ENCODE results near the gene BLOC1S4.

The BLOC1S4 gene

DNA sequence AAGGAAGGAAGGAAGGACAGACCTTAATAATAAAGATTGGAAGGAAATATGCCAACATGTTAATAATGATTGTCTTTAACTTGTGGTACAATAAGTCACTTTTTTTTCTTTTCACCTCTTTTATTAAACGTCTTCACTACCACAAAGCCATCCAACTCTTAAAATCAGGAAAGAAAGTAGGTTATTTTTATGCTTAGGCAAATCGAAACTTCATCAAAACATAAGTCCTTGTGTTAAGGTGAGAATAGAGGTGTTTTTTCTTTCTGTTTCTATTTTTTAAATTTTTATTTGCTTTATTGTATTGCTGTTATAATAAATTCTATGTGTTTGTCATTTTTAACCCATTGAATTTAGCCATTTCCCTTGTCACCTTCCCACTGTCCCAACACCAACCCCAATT is 26.5 kb downstream of the BLOC1S4 start:
- Histone ChIP-seq H3K23ac (ENCODE audit: low read length) (no peak overlapping the region), H4K8ac (ENCODE audit: low read depth, low read length) (no peak overlapping the region), H4K5ac (ENCODE audit: low read length) (no peak overlapping the region), H3K79me1 (ENCODE audit: low read length) (no peaks in the 10 kb centered on the region), H2AK5ac (ENCODE audit: low read length) (no peak overlapping the region), H3K18ac (ENCODE audit: low read length) (no peak overlapping the region), H3K27ac (ENCODE audit: low read depth, low read length) (no peak overlapping the region), H2BK120ac (ENCODE audit: low read depth, low read length) (no peak overlapping the region), H3K4me2 (ENCODE audit: low read length) (no peak overlapping the region), H3K79me2 (ENCODE audit: control insufficient read depth, insufficient read depth, low read length) (no peaks in the 10 kb centered on the region), H3K9ac (ENCODE audit: low read length) (no peak overlapping the region), H3K27me3 (ENCODE audit: insufficient read depth, low read length, poor library complexity) (no peaks in the 10 kb centered on the region), H3K36me3 (ENCODE audit: control insufficient read depth, insufficient read depth, low read length) (no peaks in the 10 kb centered on the region), H3K4ac (ENCODE audit: low read depth, low read length) (no peak overlapping the region), H3K4me3 (ENCODE audit: low read length) (no peak overlapping the region), H2BK15ac (replicated peaks; ENCODE audit: low read depth) (no peak overlapping the region), H3K56ac (ENCODE audit: low read length) (no peak overlapping the region), H3K4me1 (ENCODE audit: control insufficient read depth, low read depth, low read length) (no peaks in the 10 kb centered on the region), H2BK5ac (ENCODE audit: low read length) (no peak overlapping the region)
- DNase-seq = no peak
- WGBS (ENCODE audit: extremely low coverage, insufficient coverage, low lambda C conversion rate) = no CpG with 5 or more reads among the region's 2 CpGs

DNA sequence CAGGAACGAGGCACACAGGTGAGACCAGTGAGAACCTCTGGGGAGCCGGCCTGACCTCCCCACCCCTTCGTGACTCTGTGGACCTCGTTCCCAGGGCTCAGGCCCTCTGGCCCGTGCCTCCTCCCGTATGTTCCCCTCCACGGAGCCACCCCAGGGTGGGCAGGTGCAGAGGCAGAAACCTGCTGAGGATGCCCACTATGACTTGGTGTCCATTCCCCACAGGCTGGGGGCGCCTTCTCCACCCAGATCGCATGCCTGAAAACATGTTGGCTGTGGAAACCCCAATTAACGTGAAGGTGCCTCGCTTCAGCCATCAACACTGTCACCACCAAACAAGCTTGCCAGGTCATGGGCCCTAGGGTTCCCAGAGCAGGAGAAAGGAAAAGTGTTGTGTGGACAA is 27.0 kb downstream of the BLOC1S4 start:
- Histone ChIP-seq H3K56ac (ENCODE audit: low read length) (no peak overlapping the region), H3K27me3 (ENCODE audit: insufficient read depth, low read length, poor library complexity) (no peaks in the 10 kb centered on the region), H3K23ac (ENCODE audit: low read length) (no peak overlapping the region), H2BK15ac (replicated peaks; ENCODE audit: low read depth) (no peak overlapping the region), H3K79me2 (ENCODE audit: control insufficient read depth, insufficient read depth, low read length) (no peaks in the 10 kb centered on the region), H3K79me1 (ENCODE audit: low read length) (no peaks in the 10 kb centered on the region), H3K36me3 (ENCODE audit: control insufficient read depth, insufficient read depth, low read length) (no peaks in the 10 kb centered on the region), H3K4ac (ENCODE audit: low read depth, low read length) (no peak overlapping the region), H3K18ac (ENCODE audit: low read length) (no peak overlapping the region), H2BK120ac (ENCODE audit: low read depth, low read length) (no peak overlapping the region), H3K4me1 (ENCODE audit: control insufficient read depth, low read depth, low read length) (no peaks in the 10 kb centered on the region), H3K4me3 (ENCODE audit: low read length) (no peak overlapping the region), H3K27ac (ENCODE audit: low read depth, low read length) (no peak overlapping the region), H3K4me2 (ENCODE audit: low read length) (no peak overlapping the region), H2BK5ac (ENCODE audit: low read length) (no peak overlapping the region), H3K9ac (ENCODE audit: low read length) (no peak overlapping the region), H2AK5ac (ENCODE audit: low read length) (no peak overlapping the region), H4K8ac (ENCODE audit: low read depth, low read length) (no peak overlapping the region), H4K5ac (ENCODE audit: low read length) (no peak overlapping the region)
- no peak for DNase-seq
- no CpG with 5 or more reads among the region's 11 CpGs for WGBS (ENCODE audit: extremely low coverage, insufficient coverage, low lambda C conversion rate)

DNA sequence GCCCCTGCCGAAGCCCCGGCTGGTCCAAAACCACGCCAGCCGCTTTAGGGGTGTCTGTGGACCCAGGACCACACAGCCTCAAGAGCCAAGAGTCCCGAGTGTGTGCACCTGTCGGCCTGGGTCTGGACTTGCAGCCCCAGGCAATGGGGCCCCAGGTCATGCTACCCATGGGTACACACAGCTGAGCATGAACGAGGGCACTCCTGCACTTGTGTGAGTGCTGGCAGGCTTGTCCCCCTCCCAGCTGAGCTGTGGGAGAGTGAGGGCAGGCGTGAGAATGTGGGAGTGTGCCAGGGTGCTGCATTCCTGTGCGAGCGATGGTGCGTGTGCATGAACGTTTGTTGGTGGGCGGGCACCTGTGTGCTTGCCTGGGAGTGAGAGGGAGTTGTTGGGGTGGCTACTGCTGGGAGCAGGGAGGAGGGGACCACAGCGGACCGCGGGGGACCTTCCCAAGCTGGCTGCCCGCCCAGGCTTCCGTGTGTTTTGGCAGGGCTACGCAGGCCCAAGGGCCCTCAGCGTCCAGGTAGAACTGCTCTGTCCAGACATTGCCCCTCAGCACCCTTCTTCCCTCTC is 30.8 kb downstream of the BLOC1S4 start:
- Histone ChIP-seq H2AK5ac (ENCODE audit: low read length) (no peak overlapping the region), H3K27ac (ENCODE audit: low read depth, low read length) (no peak overlapping the region), H3K9ac (ENCODE audit: low read length) (no peak overlapping the region), H3K79me1 (ENCODE audit: low read length) (no peaks in the 10 kb centered on the region), H3K4me3 (ENCODE audit: low read length) (no peak overlapping the region), H4K5ac (ENCODE audit: low read length) (no peak overlapping the region), H2BK5ac (ENCODE audit: low read length) (no peak overlapping the region), H3K79me2 (ENCODE audit: control insufficient read depth, insufficient read depth, low read length) (no peaks in the 10 kb centered on the region), H3K4me1 (ENCODE audit: control insufficient read depth, low read depth, low read length) (no peaks in the 10 kb centered on the region), H3K56ac (ENCODE audit: low read length) (no peak overlapping the region), H2BK15ac (replicated peaks; ENCODE audit: low read depth) (no peak overlapping the region), H3K27me3 (ENCODE audit: insufficient read depth, low read length, poor library complexity) (no peaks in the 10 kb centered on the region), H3K4ac (ENCODE audit: low read depth, low read length) (no peak overlapping the region), H3K18ac (ENCODE audit: low read length) (no peak overlapping the region), H3K23ac (ENCODE audit: low read length) (no peak overlapping the region), H4K8ac (ENCODE audit: low read depth, low read length) (no peak overlapping the region), H2BK120ac (ENCODE audit: low read depth, low read length) (no peak overlapping the region), H3K4me2 (ENCODE audit: low read length) (no peak overlapping the region), H3K36me3 (ENCODE audit: control insufficient read depth, insufficient read depth, low read length) (no peaks in the 10 kb centered on the region)
- no CpG with 5 or more reads among the region's 20 CpGs for WGBS (ENCODE audit: extremely low coverage, insufficient coverage, low lambda C conversion rate)
- DNase-seq = no peak

DNA sequence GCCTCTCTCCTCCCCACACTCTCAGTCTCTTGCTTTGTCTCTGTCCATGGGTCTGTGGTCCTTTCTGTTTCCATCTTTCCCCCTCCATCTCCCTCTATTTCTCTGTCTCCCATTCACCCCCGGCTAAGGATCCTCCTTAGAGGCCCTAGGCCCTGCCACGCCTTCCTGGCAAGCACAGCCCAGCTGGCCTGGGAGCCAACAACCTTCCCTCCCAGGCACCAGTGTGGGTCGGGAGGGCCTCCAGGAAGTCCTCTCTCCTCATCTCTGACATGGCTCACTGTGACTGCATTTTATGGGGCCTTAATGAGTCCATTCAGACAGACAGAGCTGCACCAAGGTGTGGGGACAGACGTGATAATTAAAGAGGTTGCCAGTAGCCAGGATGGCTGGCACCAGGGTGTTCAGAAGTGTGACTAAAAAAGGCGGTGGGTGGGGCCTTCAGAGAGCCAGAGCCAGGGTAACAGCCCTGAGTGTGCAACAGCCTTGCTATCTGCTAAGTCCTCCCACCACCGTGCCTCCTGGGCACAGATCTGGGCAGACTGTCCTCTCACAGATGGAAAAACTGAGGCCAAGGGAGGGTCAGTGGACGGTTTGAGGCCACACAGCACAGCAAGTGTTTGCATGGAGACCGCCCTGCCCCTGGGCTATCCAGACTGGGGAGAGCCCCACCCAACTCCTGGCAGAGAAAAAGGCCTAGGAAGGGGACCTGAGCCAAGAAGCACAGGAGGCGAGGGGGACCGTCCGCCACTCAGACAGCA is 31.5 kb downstream of the BLOC1S4 start:
- no CpG with 5 or more reads among the region's 11 CpGs for WGBS (ENCODE audit: extremely low coverage, insufficient coverage, low lambda C conversion rate)
- Histone ChIP-seq H3K27ac (ENCODE audit: low read depth, low read length) (no peak overlapping the region), H3K4me1 (ENCODE audit: control insufficient read depth, low read depth, low read length) (no peaks in the 10 kb centered on the region), H3K79me1 (ENCODE audit: low read length) (no peaks in the 10 kb centered on the region), H3K56ac (ENCODE audit: low read length) (no peak overlapping the region), H3K4me2 (ENCODE audit: low read length) (no peak overlapping the region), H2AK5ac (ENCODE audit: low read length) (no peak overlapping the region), H2BK120ac (ENCODE audit: low read depth, low read length) (no peak overlapping the region), H3K4ac (ENCODE audit: low read depth, low read length) (no peak overlapping the region), H3K4me3 (ENCODE audit: low read length) (no peak overlapping the region), H4K5ac (ENCODE audit: low read length) (no peak overlapping the region), H4K8ac (ENCODE audit: low read depth, low read length) (no peak overlapping the region), H3K27me3 (ENCODE audit: insufficient read depth, low read length, poor library complexity) (no peaks in the 10 kb centered on the region), H3K23ac (ENCODE audit: low read length) (no peak overlapping the region), H3K36me3 (ENCODE audit: control insufficient read depth, insufficient read depth, low read length) (no peaks in the 10 kb centered on the region), H2BK5ac (ENCODE audit: low read length) (no peak overlapping the region), H3K9ac (ENCODE audit: low read length) (no peak overlapping the region), H3K79me2 (ENCODE audit: control insufficient read depth, insufficient read depth, low read length) (no peaks in the 10 kb centered on the region), H2BK15ac (replicated peaks; ENCODE audit: low read depth) (no peak overlapping the region), H3K18ac (ENCODE audit: low read length) (no peak overlapping the region)
- no peak for DNase-seq

DNA sequence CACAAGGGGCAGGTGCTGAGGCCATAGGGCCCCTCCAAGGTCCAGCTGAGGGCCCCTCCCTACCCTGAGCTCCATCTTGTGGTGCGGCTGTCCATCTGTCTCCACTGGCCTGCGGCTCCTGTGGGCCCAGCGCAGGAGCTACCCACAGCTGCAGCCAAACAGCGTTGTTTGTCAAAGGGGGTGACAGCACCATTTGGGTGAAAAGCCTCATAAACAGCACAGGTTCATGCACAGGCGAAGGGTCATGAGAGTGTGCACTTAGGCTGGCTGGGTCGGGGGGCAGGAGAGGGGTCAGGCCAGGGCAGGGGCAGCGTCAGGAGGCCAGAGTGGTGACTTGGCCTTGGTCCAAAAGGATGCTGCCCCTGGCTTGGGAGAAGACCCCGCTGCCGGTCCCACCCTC is 32.3 kb downstream of the BLOC1S4 start:
- no peak overlapping the region for H3K9ac ChIP-seq (ENCODE audit: low read length)
- no peaks in the 10 kb centered on the region for H3K79me1 ChIP-seq (ENCODE audit: low read length)
- H3K79me2 ChIP-seq (ENCODE audit: control insufficient read depth, insufficient read depth, low read length) = no peaks in the 10 kb centered on the region
- no peak overlapping the region for H2BK120ac ChIP-seq (ENCODE audit: low read depth, low read length)
- H3K4ac ChIP-seq (ENCODE audit: low read depth, low read length) = no peak overlapping the region
- no peak overlapping the region for H4K8ac ChIP-seq (ENCODE audit: low read depth, low read length)
- no peak overlapping the region for H2BK15ac ChIP-seq (replicated peaks; ENCODE audit: low read depth)
- no peak overlapping the region for H3K23ac ChIP-seq (ENCODE audit: low read length)
- no peaks in the 10 kb centered on the region for H3K36me3 ChIP-seq (ENCODE audit: control insufficient read depth, insufficient read depth, low read length)
- no peak overlapping the region for H3K18ac ChIP-seq (ENCODE audit: low read length)
- H4K5ac ChIP-seq (ENCODE audit: low read length) = no peak overlapping the region
- no peak overlapping the region for H2AK5ac ChIP-seq (ENCODE audit: low read length)
- H3K56ac ChIP-seq (ENCODE audit: low read length) = no peak overlapping the region
- no peak overlapping the region for H3K4me3 ChIP-seq (ENCODE audit: low read length)
- no peak overlapping the region for H3K4me2 ChIP-seq (ENCODE audit: low read length)
- no peak overlapping the region for H3K27ac ChIP-seq (ENCODE audit: low read depth, low read length)
- no peaks in the 10 kb centered on the region for H3K27me3 ChIP-seq (ENCODE audit: insufficient read depth, low read length, poor library complexity)
- no peaks in the 10 kb centered on the region for H3K4me1 ChIP-seq (ENCODE audit: control insufficient read depth, low read depth, low read length)
- no peak for DNase-seq
- WGBS (ENCODE audit: extremely low coverage, insufficient coverage, low lambda C conversion rate) = no CpG with 5 or more reads among the region's 9 CpGs
- no peak overlapping the region for H2BK5ac ChIP-seq (ENCODE audit: low read length)
